ENCODE results near the gene PCBD2.
"Not testable (repeated sequence)": the region's sequence is repeated elsewhere in the genome, so short reads cannot be mapped to it uniquely, and the experiment has no call there.

PCBD2 gene

GRCh38 chr5:134904610-134905245 is at the start of gene PCBD2:
Gene PCBD2 (plus strand): TSS chr5:134905131. CDS start chr5:134905140, 9 bp downstream.
- peak; percentile 82 for DNase-seq (ENCODE audit: low spot score)

DNA sequence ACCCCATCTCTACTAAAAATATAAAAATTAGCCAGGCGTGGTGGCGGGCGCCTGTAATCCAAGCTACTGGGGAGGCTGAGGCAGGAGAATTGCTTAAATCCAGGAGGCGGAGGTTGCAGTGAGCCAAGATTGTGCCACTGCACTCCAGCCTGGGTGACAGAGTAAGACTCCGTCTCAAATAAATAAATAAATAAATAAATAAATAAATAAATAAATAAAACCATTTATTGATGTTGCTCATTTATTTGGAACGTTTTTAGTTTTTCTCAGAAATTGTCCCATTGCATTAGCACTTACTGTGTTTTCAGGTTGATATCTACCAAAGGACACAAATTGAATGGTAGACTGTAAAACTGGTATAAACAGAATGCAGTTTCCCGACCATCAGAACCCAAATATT is 48.5 kb upstream of the PCBD2 start:
- not testable (repeated sequence) for DNase-seq (ENCODE audit: low spot score)

GRCh38 chr5:134857401-134857800 is 47.5 kb upstream of the PCBD2 start:
- no peak for DNase-seq (ENCODE audit: low spot score)

DNA sequence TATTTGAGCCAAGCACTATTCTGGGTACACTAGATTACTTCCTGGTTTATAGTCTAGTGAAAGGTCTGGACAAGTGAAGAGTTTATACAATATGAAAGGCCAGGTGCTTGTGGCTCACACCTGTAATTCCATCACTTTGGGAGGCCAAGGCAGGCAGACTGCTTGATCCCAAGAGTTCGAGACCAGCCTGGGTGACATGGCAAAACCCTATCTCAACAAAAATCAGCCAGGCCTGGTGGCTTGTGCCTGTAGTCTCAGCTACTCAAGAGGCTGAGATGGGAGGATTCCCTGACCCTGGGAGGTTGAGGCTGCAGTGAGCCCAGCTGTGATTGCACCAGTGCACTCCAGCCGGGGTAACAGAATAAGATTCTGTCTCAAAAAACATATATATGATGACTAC is 40.2 kb upstream of the PCBD2 start:
- DNase-seq (ENCODE audit: low spot score), result no peak

DNA sequence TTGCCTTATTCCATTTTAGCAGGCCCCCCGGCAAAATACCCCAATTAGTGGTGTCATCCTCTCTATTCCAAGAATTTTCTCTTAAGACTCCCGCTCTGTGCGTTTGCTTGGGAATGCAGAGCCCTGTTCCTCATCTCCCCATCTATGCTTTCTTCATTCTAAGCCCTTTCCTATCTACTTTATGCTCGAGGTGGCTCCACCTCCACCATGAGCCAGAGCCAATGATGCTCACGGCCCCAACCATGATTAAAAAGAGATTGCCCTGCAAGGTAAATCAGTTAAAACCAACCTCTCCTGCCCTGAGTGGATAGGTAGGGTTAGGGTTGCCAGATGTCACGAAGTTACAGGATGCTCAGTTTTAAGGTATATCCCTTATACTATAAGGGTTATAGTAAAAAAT is 31.4 kb upstream of the PCBD2 start:
- no peak for DNase-seq (ENCODE audit: low spot score)

DNA sequence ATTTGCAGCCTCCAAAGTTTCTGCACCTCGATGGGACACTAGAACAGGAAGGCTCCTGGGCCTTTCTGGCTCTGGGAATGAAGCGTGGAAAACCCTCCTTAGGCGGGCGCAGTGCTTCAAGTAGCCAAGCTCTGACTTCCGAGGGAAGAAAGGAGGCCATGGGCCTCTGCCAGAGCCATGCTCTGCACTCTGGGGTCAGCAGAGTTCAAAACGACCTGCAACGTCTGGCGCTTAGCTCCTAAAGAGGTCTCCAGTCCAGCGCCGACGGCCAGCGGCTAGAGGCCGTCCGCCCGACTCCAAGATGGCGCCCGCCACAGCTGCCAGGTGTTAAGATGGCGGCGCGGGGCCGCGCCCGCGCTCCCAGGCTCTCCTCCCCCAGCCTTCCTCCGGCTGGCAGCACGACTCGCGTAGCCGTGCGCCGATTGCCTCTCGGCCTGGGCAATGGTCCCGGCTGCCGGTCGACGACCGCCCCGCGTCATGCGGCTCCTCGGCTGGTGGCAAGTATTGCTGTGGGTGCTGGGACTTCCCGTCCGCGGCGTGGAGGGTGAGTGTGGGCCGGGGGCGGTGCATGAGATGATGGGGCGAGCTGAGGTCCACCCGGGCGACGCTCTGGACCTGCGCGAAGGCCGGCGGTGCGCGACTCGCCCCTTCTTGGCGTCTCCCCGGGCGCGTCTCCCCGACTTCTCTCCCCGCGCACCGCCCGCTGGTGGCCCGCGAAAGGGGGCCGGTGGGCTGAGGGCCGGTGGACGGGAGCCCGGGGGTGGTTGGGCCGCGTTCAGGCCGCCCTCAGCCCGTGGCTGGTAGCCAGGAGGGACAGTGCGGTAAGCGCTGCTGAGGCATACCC is 30.7 kb upstream of the PCBD2 start, which contains the start of gene TXNDC15:
TSS of gene TXNDC15 (plus strand) at position 385 of the 844 bp plus-strand sequence. CDS start at position 442, 57 bp downstream.
- DNase-seq (ENCODE audit: low spot score), result peak; percentile 82

DNA sequence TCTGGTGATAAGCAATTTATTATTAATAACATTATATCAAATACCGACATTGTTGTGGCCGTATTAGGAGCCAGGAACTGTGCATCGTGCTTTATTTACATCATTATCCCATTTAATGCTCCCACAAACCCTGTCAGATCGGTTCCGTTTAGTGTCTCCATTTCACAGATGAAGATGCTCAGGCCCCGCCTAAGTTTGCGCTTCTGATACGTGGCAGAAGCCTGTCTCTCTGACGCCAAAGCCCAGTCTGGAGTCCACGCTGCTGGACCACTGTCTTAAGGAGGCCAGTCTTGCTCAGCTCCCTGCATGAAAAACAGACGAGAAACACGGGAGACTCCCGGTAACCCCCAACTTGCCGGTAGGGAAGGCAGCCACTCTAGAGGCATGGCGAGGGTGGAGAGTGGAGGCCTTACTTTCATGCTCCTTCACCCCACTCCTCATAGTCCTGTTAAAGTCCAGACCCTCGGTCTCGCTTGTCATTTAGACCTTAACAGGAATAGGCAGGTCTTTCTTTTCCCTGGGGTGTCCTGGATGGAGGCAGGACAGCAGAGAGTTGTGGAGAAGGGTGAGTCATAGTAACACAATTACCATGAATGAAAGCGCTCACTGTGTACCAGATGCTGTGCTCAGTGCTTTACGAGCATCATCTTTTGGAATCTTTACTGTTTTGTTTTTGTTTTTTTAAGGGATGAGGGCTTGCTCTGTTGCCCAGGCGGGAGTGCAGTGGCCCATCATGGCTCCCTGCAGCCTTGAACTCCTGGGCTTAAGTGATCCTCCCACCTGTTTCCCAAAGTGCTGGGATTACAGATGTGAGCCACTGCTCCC is 29.9 kb upstream of the PCBD2 start:
- peak; percentile 28 for DNase-seq (ENCODE audit: low spot score)

- no peak for DNase-seq (ENCODE audit: low spot score)
Observed at GRCh38 chr5:134877159-134877558, 27.8 kb upstream of the PCBD2 start.

DNA sequence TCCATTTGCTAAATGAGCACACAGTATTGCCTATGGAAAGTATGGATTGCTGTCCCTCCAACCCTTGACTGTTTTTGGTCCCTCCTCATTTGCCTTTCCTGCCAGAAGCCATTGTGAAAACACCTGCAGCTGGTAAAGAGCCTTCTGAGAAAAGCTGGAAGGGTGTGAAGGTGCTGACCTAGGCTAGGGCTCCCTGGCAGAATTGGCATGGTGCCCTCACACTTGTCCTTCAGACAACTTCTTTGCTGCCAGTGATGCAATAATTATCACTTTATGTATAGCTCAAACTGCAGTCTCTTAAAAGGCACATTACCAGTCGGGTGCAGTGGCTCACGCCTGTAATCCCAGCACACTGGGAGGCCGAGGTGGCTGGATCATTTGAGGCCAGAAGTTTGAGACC is 26.5 kb upstream of the PCBD2 start:
- DNase-seq (ENCODE audit: low spot score), result no peak

GRCh38 chr5:134879456-134879855 is 25.5 kb upstream of the PCBD2 start:
- no peak for DNase-seq (ENCODE audit: low spot score)

DNA sequence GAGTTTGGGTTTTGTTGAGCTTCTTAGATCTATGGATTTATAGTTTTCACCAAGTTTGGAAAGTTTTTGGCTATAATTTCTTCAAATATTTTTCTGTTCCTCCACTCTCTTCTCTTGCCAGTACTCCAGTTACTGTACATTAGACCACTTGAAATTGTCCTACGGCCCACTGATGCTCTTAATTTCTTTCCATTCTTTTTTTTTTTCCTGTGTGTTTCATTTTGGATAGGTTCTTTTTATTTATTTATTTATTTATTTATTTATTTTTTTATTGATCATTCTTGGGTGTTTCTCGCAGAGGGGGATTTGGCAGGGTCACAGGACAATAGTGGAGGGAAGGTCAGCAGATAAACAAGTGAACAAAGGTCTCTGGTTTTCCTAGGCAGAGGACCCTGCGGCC is 24.0 kb upstream of the PCBD2 start:
- DNase-seq (ENCODE audit: low spot score), result not testable (repeated sequence)

DNA sequence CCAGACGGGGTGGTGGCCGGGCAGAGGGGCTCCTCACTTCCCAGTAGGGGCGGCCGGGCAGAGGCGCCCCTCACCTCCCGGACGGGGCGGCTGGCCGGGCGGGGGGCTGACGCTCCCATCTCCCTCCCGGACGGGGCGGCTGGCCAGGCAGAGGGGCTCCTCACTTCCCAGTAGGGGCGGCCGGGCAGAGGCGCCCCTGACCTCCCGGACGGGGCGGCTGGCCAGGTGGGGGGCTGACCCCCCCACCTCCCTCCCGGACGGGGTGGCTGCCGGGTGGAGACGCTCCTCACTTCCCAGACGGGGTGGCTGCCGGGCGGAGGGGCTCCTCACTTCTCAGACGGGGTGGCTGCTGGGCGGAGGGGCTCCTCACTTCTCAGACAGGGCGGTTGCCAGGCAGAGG is 23.2 kb upstream of the PCBD2 start:
- not testable (repeated sequence) for DNase-seq (ENCODE audit: low spot score)

DNA sequence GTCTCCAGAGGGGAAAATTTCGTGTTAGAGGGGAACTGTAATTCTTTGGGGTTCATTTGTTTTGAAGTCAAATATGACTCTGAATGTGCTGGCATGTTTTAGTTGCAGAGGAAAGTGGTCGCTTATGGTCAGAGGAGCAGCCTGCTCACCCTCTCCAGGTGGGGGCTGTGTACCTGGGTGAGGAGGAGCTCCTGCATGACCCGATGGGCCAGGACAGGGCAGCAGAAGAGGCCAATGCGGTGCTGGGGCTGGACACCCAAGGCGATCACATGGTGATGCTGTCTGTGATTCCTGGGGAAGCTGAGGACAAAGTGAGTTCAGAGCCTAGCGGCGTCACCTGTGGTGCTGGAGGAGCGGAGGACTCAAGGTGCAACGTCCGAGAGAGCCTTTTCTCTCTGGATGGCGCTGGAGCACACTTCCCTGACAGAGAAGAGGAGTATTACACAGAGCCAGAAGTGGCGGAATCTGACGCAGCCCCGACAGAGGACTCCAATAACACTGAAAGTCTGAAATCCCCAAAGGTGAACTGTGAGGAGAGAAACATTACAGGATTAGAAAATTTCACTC is 17.3 kb upstream of the PCBD2 start:
- no peak for DNase-seq (ENCODE audit: low spot score)

GRCh38 chr5:134889335-134889734 is 15.6 kb upstream of the PCBD2 start:
- no peak for DNase-seq (ENCODE audit: low spot score)

GRCh38 chr5:134891473-134891872 is 13.5 kb upstream of the PCBD2 start:
- DNase-seq (ENCODE audit: low spot score), result no peak

- no peak for DNase-seq (ENCODE audit: low spot score)
Observed at GRCh38 chr5:134892282-134892681, 12.6 kb upstream of the PCBD2 start.

DNA sequence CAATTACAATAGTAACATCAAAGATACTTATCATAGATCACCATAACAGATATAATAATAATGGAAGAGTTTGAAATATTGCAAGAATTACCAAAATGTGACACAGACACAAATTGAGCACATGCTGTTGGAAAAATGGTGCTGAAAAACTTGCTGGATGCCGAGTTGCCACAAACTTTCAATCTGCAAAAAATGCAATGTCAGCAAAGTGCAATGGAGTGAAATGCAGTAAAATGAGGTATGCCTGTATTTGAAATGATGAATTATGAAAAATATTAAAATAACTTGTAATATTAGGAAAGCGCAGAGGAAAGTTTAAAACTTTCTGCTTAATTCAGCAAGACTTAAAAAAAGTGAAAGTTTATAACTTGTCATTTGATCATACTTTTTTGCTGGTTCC is 12.0 kb upstream of the PCBD2 start:
- DNase-seq (ENCODE audit: low spot score), result no peak

GRCh38 chr5:134893748-134894505 is 11.0 kb upstream of the PCBD2 start:
- DNase-seq (ENCODE audit: low spot score), result no peak

DNA sequence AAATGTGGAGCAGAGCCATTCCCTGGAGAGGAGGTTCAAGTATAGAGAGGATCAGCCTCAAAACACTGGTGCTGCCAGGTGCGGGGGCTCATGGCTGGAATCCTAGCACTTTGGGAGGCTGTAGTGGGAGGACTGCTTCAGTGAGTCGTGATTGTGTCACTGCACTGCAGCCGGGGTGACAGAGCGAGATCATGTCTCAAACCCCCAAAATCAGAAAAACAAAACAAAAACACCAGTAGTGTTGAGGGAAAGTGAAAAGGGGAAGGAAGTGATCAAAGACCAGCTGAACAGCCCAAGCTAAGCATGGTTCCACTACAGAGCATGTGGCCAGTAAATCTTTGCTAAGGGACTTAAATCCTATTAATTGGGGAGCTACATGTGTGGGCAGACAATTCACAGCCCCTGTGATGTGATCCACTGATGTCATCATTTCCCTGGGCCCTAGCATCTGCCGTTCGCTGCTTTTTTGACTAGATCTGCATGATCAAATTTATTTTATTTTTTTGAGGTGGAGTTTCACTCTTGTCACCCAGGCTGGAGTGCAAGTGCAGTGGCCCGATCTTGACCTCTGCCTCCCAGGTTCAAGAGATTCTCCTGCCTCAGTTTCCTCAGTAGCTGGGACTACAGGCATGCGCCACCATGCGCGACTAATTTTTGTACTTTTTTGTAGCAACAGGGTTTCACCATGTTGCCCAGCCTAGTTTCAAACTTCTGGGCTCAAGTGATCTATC is 2.7 kb upstream of the PCBD2 start:
- DNase-seq (ENCODE audit: low spot score), result no peak

GRCh38 chr5:134905246-134905996 is 490 bp downstream of the PCBD2 start:
- DNase-seq (ENCODE audit: low spot score), result peak; percentile 41
